ENCODE measurements around the gene FNDC7.

The FNDC7 gene

GRCh38 chr1:108691942-108692723 is 20.6 kb upstream of the FNDC7 start, which contains the start of gene PRPF38B:
PRPF38B (plus strand) TSS chr1:108692310; CDS start chr1:108692592, 282 bp downstream.
- Histone ChIP-seq H3K36me3 (replicated peaks; ENCODE audit: low read depth, low read length) (peaks cover 31% of the 10 kb centered on the region), H3K79me2 (ENCODE audit: low read length) (peaks cover 61% of the 10 kb centered on the region), H4K20me1 (ENCODE audit: insufficient read depth, low read length) (peaks cover 27% of the 10 kb centered on the region), H3K9me3 (ENCODE audit: insufficient read depth, low read length) (no peaks in the 10 kb centered on the region), H3K9ac (ENCODE audit: low read length) (peak within 1 kb of the TSS; percentile 94), H3K27me3 (ENCODE audit: low read depth, low read length) (no peaks in the 10 kb centered on the region), H3K27ac (ENCODE audit: low read length) (peak within 1 kb of the TSS; percentile 88), H3K4me1 (ENCODE audit: low read length) (peaks cover 17% of the 10 kb centered on the region), H3K4me3 (ENCODE audit: low read length) (peak within 1 kb of the TSS; percentile 99), H2AFZ (ENCODE audit: low read depth, low read length) (peak within 1 kb of the TSS; percentile 83), H3K4me2 (ENCODE audit: low read length) (peak within 1 kb of the TSS; percentile 96)
- TF ChIP-seq CTCF (IDR thresholded peaks at IDR 0.05; ENCODE audit: low read depth, low read length): no peak

- Histone ChIP-seq H3K27me3 (ENCODE audit: low read depth, low read length) (no peaks in the 10 kb centered on the region), H3K36me3 (replicated peaks; ENCODE audit: low read depth, low read length) (peaks cover 38% of the 10 kb centered on the region), H3K4me1 (ENCODE audit: low read length) (peaks cover 17% of the 10 kb centered on the region), H4K20me1 (ENCODE audit: insufficient read depth, low read length) (peaks cover 33% of the 10 kb centered on the region), H3K27ac (ENCODE audit: low read length) (peak overlapping the region; percentile 88), H3K79me2 (ENCODE audit: low read length) (peaks cover 61% of the 10 kb centered on the region), H3K4me2 (ENCODE audit: low read length) (peak overlapping the region; percentile 91), H3K9ac (ENCODE audit: low read length) (peak overlapping the region; percentile 94), H3K4me3 (ENCODE audit: low read length) (peak overlapping the region; percentile 99), H2AFZ (ENCODE audit: low read depth, low read length) (no peak overlapping the region), H3K9me3 (ENCODE audit: insufficient read depth, low read length) (no peaks in the 10 kb centered on the region)
- no peak for TF ChIP-seq EZH2phosphoT487 (IDR thresholded peaks at IDR 0.05; ENCODE audit: low read depth)
- TF ChIP-seq CTCF (IDR thresholded peaks at IDR 0.05; ENCODE audit: low read depth, low read length): no peak
Measured at GRCh38 chr1:108692724-108693655, 19.7 kb upstream of the FNDC7 start.

- Histone ChIP-seq H3K4me3 (ENCODE audit: low read length) (no peak overlapping the region), H3K4me2 (ENCODE audit: low read length) (no peak overlapping the region), H3K27me3 (ENCODE audit: low read depth, low read length) (no peaks in the 10 kb centered on the region), H3K9me3 (ENCODE audit: insufficient read depth, low read length) (no peaks in the 10 kb centered on the region), H3K27ac (ENCODE audit: low read length) (no peak overlapping the region), H3K36me3 (replicated peaks; ENCODE audit: low read depth, low read length) (peaks cover 59% of the 10 kb centered on the region), H4K20me1 (ENCODE audit: insufficient read depth, low read length) (peaks cover 33% of the 10 kb centered on the region), H3K9ac (ENCODE audit: low read length) (no peak overlapping the region), H3K4me1 (ENCODE audit: low read length) (peaks cover 17% of the 10 kb centered on the region), H3K79me2 (ENCODE audit: low read length) (peaks cover 61% of the 10 kb centered on the region), H2AFZ (ENCODE audit: low read depth, low read length) (no peak overlapping the region)
- TF ChIP-seq CTCF (IDR thresholded peaks at IDR 0.05; ENCODE audit: low read depth, low read length) (no peak), EZH2phosphoT487 (IDR thresholded peaks at IDR 0.05; ENCODE audit: low read depth) (no peak)
Measured at GRCh38 chr1:108695535-108695934, 17.2 kb upstream of the FNDC7 start.

All from OCI-LY3 (cell line).